AG09309 (cell line): ENCODE data around the gene PPHLN1.
"Not testable (repeated sequence)": the region's sequence is repeated elsewhere in the genome, so short reads cannot be mapped to it uniquely, and the experiment has no call there.

ENCODE experiments used
- DNase-seq: peaks from one replicate; pipeline ENCODE4 v3.0.0-alpha.2; 2010; ENCODE audit warnings: low read depth
- H3K4me3 ChIP-seq: 2 replicates; pipeline ENCODE4 v1.5.1; 2011; ENCODE audit warnings: mild to moderate bottlenecking, low read depth, low read length, moderate library complexity; ENCODE audit not compliant: control insufficient read depth
- TF ChIP-seq, protein P1 (sequence below): IDR thresholded peaks from 2 replicates; pipeline ENCODE4 v1.5.1; 2011; ENCODE audit warnings: mild to moderate bottlenecking, low read depth, low read length, inconsistent platforms; ENCODE audit not compliant: insufficient read depth, control insufficient read depth; ENCODE audit errors: missing control alignments

The PPHLN1 gene

GRCh38 chr12:42386308-42386707, 60.3 kb downstream of the PPHLN1 start:
- no peak for DNase-seq
- TF ChIP-seq, protein P1, sequence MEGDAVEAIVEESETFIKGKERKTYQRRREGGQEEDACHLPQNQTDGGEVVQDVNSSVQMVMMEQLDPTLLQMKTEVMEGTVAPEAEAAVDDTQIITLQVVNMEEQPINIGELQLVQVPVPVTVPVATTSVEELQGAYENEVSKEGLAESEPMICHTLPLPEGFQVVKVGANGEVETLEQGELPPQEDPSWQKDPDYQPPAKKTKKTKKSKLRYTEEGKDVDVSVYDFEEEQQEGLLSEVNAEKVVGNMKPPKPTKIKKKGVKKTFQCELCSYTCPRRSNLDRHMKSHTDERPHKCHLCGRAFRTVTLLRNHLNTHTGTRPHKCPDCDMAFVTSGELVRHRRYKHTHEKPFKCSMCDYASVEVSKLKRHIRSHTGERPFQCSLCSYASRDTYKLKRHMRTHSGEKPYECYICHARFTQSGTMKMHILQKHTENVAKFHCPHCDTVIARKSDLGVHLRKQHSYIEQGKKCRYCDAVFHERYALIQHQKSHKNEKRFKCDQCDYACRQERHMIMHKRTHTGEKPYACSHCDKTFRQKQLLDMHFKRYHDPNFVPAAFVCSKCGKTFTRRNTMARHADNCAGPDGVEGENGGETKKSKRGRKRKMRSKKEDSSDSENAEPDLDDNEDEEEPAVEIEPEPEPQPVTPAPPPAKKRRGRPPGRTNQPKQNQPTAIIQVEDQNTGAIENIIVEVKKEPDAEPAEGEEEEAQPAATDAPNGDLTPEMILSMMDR, result no peak
- H3K4me3 ChIP-seq, result no peak overlapping the region

DNA sequence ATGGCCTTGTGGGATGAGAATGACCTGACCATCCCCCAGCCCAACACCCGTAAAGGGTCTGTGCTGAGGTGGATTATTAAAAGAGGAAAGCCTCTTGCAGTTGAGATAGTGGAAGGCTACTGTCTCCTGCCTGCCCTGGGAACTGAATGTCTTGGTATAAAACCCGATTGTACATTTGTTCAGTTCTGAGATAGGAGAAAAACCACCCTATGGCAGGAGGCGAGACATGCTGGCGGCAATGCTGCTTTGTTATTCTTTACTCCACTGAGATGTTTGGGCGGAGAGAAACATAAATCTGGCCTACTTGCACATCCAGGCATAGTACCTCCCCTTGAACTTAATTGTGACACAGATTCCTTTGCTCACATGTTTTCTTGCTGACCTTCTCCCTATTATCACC, 62.1 kb downstream of the PPHLN1 start:
- DNase-seq, result not testable (repeated sequence)

GRCh38 chr12:42394429-42394828, 68.5 kb downstream of the PPHLN1 start:
- DNase-seq, result no peak
- no peak overlapping the region for H3K4me3 ChIP-seq
- TF ChIP-seq, protein P1, result no peak

More for the DNA sequence above, 62.1 kb downstream of the PPHLN1 start:
- not testable (repeated sequence) for H3K4me3 ChIP-seq

GRCh38 chr12:42396473-42397259, 70.7 kb downstream of the PPHLN1 start:
- no peak for DNase-seq
- TF ChIP-seq, protein P1, result no peak
- H3K4me3 ChIP-seq, result no peak overlapping the region

GRCh38 chr12:42402821-42403411, 76.9 kb downstream of the PPHLN1 start:
- no peak for DNase-seq
- TF ChIP-seq, protein P1, result no peak

DNA sequence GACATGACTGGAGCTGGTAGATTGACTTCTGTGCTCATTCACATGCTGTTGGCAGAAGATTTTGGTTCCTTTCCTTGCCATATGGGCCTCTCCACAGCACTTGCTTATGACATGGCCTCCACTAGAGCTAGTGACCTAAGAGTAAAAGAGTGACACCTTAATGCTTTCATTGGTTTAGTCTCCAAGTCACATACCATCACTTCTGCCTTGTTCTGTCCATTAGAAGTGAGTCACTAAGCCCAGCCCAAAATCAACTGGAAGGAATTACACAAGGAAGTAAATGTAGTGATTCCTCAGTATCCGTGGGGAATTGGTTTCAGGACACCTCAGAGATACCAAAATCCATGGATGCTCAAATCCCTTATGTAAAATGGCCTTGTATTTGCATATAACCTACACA, 81.3 kb downstream of the PPHLN1 start:
- H3K4me3 ChIP-seq, result no peak overlapping the region
- TF ChIP-seq, protein P1, result no peak
- DNase-seq, result no peak

More at GRCh38 chr12:42402821-42403411, 76.9 kb downstream of the PPHLN1 start:
- H3K4me3 ChIP-seq, result no peak overlapping the region

DNA sequence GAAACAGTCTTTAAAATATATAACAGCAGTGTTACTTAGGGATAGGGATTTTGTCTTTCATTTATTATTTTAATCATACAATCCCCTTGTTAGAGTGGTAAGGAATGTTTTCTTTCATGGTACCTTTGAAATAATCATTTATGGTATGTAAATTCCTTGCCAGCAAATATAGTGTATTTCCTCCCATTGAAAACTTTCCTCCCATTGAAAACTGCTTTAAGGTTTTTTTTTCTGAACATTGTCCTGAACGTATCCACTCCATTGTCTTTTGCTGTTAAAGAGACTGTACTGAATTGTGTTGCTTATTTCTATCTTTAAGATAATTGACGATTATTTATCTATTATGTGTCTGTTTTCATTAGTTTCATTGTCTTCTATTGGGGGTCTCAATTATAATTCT, 83.5 kb downstream of the PPHLN1 start:
- no peak for DNase-seq
- TF ChIP-seq, protein P1, result no peak
- no peak overlapping the region for H3K4me3 ChIP-seq
